ENCODE data around the gene HHAT.

The HHAT gene

GRCh38 chr1:210683403-210684047 lies 354.8 kb downstream of the HHAT start:
- no peak for TF ChIP-seq CTCF (IDR thresholded peaks at IDR 0.05)
- Histone ChIP-seq H3K36me3 (ENCODE audit: control insufficient read depth, insufficient read depth, low read length) (no peaks in the 10 kb centered on the region), H2AFZ (no peak overlapping the region), H3K27me3 (ENCODE audit: control insufficient read depth, insufficient read depth, low read length) (no peaks in the 10 kb centered on the region), H3K4me3 (ENCODE audit: low read depth, low read length) (no peak overlapping the region), H3K27ac (no peak overlapping the region), H3K79me2 (no peaks in the 10 kb centered on the region), H3K4me2 (ENCODE audit: low read length) (no peak overlapping the region), H3K4me1 (no peaks in the 10 kb centered on the region), H3K9ac (no peak overlapping the region), H3K9me3 (ENCODE audit: control insufficient read depth, low read length) (no peaks in the 10 kb centered on the region)

GRCh38 chr1:210684466-210685294 lies 356.0 kb downstream of the HHAT start:
- TF ChIP-seq CTCF (IDR thresholded peaks at IDR 0.05), result no peak
- H3K9ac ChIP-seq, result no peak overlapping the region
- H3K27ac ChIP-seq, result no peak overlapping the region

GRCh38 chr1:210685295-210685650 lies 356.6 kb downstream of the HHAT start:
- no peak overlapping the region for H3K4me3 ChIP-seq (ENCODE audit: low read depth, low read length)
- H2AFZ ChIP-seq, result no peak overlapping the region
- H3K27ac ChIP-seq, result no peak overlapping the region
- no peak overlapping the region for H3K9ac ChIP-seq
- TF ChIP-seq CTCF (IDR thresholded peaks at IDR 0.05), result no peak
- no peaks in the 10 kb centered on the region for H3K79me2 ChIP-seq
- H3K27me3 ChIP-seq (ENCODE audit: control insufficient read depth, insufficient read depth, low read length), result no peaks in the 10 kb centered on the region
- no peaks in the 10 kb centered on the region for H3K36me3 ChIP-seq (ENCODE audit: control insufficient read depth, insufficient read depth, low read length)
- H3K4me1 ChIP-seq, result no peaks in the 10 kb centered on the region
- H3K9me3 ChIP-seq (ENCODE audit: control insufficient read depth, low read length), result no peaks in the 10 kb centered on the region
- H3K4me2 ChIP-seq (ENCODE audit: low read length), result no peak overlapping the region

More at GRCh38 chr1:210684466-210685294, 356.0 kb downstream of the HHAT start:
- H3K4me1 ChIP-seq, result no peaks in the 10 kb centered on the region
- H3K9me3 ChIP-seq (ENCODE audit: control insufficient read depth, low read length), result no peaks in the 10 kb centered on the region
- no peaks in the 10 kb centered on the region for H3K36me3 ChIP-seq (ENCODE audit: control insufficient read depth, insufficient read depth, low read length)
- H3K4me3 ChIP-seq (ENCODE audit: low read depth, low read length), result no peak overlapping the region
- no peak overlapping the region for H2AFZ ChIP-seq
- no peak overlapping the region for H3K4me2 ChIP-seq (ENCODE audit: low read length)
- no peaks in the 10 kb centered on the region for H3K27me3 ChIP-seq (ENCODE audit: control insufficient read depth, insufficient read depth, low read length)
- H3K79me2 ChIP-seq, result no peaks in the 10 kb centered on the region

- H3K36me3 ChIP-seq (ENCODE audit: control insufficient read depth, insufficient read depth, low read length), result no peaks in the 10 kb centered on the region
- H3K9ac ChIP-seq, result no peak overlapping the region
- H3K27me3 ChIP-seq (ENCODE audit: control insufficient read depth, insufficient read depth, low read length), result no peaks in the 10 kb centered on the region
- no peak overlapping the region for H3K4me3 ChIP-seq (ENCODE audit: low read depth, low read length)
- H3K9me3 ChIP-seq (ENCODE audit: control insufficient read depth, low read length), result no peaks in the 10 kb centered on the region
- H3K4me2 ChIP-seq (ENCODE audit: low read length), result no peak overlapping the region
- no peak overlapping the region for H2AFZ ChIP-seq
- no peak overlapping the region for H3K27ac ChIP-seq
- no peaks in the 10 kb centered on the region for H3K4me1 ChIP-seq
- no peak for TF ChIP-seq CTCF (IDR thresholded peaks at IDR 0.05)
- H3K79me2 ChIP-seq, result no peaks in the 10 kb centered on the region
These were observed 358.1 kb downstream of the HHAT start for GRCh38 chr1:210686841-210687240.
